H1 (cell line): ENCODE results near the gene TMEM235. TPM values are rescaled to one million over a fixed set of nuclear protein-coding genes. Genes with fewer than 3 reads are reported as not detected.

Experiments
- CTCF ChIA-PET: fragments of 300-600 bp; sonication (Branson Sonifier 250); formaldehyde crosslinking; loops from one replicate; lab custom pipeline; 2021; ENCODE audit not compliant: partially characterized antibody; lab: Charles Lee
- POLR2A ChIA-PET: fragments of 300-600 bp; sonication (Branson Sonifier 250); formaldehyde crosslinking; loops from one replicate; lab custom pipeline; 2021; ENCODE audit warnings: inconsistent platforms; ENCODE audit not compliant: partially characterized antibody; lab: Charles Lee
- DNase-seq, 2 experiments: peaks; one replicate each; pipeline versions ENCODE4 v3.0.0 to v3.0.0-alpha.2; 2010 to 2022; ENCODE audit warnings: low spot score in 2 of 2, low read depth in 1 of 2, mixed read lengths in 1 of 2
- FAIRE-seq: peaks from 2 replicates; lab custom pipeline; 2011; peaks lifted over from hg19 to GRCh38; lab: Jason Lieb, UNC
- H2AFZ ChIP-seq: 2 replicates; pipeline ENCODE4 v1.8.1; 2012; ENCODE audit warnings: low read length, inconsistent platforms
- H2AK5ac ChIP-seq: 2 replicates; pipeline ENCODE4 v1.6.1; 2013; ENCODE audit warnings: low read depth, low read length
- H2BK120ac ChIP-seq: replicated peaks from 2 replicates; pipeline ENCODE3; 2013; ENCODE audit warnings: low read depth, low read length, inconsistent platforms
- H2BK12ac ChIP-seq: 2 replicates; pipeline ENCODE4 v1.6.1; 2013; ENCODE audit warnings: low read depth, low read length
- H2BK15ac ChIP-seq: 2 replicates; pipeline ENCODE4 v1.6.1; 2013; ENCODE audit warnings: low read length
- H2BK20ac ChIP-seq: 2 replicates; pipeline ENCODE4 v1.6.1; 2013; ENCODE audit warnings: low read length
- H2BK5ac ChIP-seq: 2 replicates; pipeline ENCODE4 v1.6.1; 2013; ENCODE audit warnings: low read depth, low read length
- H3K14ac ChIP-seq: 2 replicates; pipeline ENCODE4 v1.6.1; 2013; ENCODE audit warnings: inconsistent platforms; ENCODE audit not compliant: insufficient read length
- H3K18ac ChIP-seq: 2 replicates; pipeline ENCODE4 v1.6.1; 2013; ENCODE audit warnings: low read length; ENCODE audit errors: extremely low read depth
- H3K23ac ChIP-seq: 2 replicates; pipeline ENCODE4 v1.6.1; 2013; ENCODE audit warnings: inconsistent platforms; ENCODE audit not compliant: insufficient read length
- H3K23me2 ChIP-seq: 2 replicates; pipeline ENCODE4 v1.6.1; 2013; ENCODE audit warnings: low read depth, low read length
- H3K27ac ChIP-seq: 2 replicates; pipeline ENCODE4 v1.6.1; 2011; ENCODE audit warnings: low read depth, low read length, inconsistent platforms
- H3K27me3 ChIP-seq, 4 experiments: replicated peaks in 1 of 4; 1 replicate in 1 of 4; 2 replicates in 3 of 4; pipeline versions ENCODE4 v1.6.1 to v1.8.1; 2011 to 2013; ENCODE audit warnings: low read length in 3 of 4, mild to moderate bottlenecking in 3 of 4, inconsistent platforms in 2 of 4, mixed read lengths in 2 of 4, moderate library complexity in 1 of 4; ENCODE audit not compliant: control insufficient read depth in 3 of 4, insufficient read depth in 3 of 4; ENCODE audit errors: extremely low read depth in 1 of 4
- H3K36me3 ChIP-seq, 4 experiments: 2 replicates each; pipeline versions ENCODE4 v1.6.1 to v1.8.1; 2011 to 2013; ENCODE audit warnings: mild to moderate bottlenecking in 4 of 4, low read length in 3 of 4, moderate library complexity in 2 of 4, control low read depth in 1 of 4, inconsistent platforms in 1 of 4; ENCODE audit not compliant: insufficient read depth in 4 of 4, control insufficient read depth in 2 of 4
- H3K4ac ChIP-seq: replicated peaks from 2 replicates; pipeline ENCODE3; 2013; ENCODE audit warnings: low read length, low read depth, mixed read lengths, inconsistent platforms; ENCODE audit not compliant: insufficient read length
- H3K4me1 ChIP-seq, 4 experiments: replicated peaks in 1 of 4; 1 replicate in 1 of 4; 2 replicates in 3 of 4; pipeline versions ENCODE4 v1.6.1 to v1.8.1; 2011 to 2013; ENCODE audit warnings: low read length in 3 of 4, inconsistent platforms in 2 of 4, mixed read lengths in 1 of 4; ENCODE audit not compliant: insufficient read depth in 4 of 4, control insufficient read depth in 3 of 4
- H3K4me2 ChIP-seq, 2 experiments: 2 replicates each; pipeline versions ENCODE4 v1.6.1 to v1.8.1; 2011 to 2013; ENCODE audit warnings: low read depth in 2 of 2, low read length in 2 of 2, control low read depth in 1 of 2, inconsistent platforms in 1 of 2, mild to moderate bottlenecking in 1 of 2; ENCODE audit not compliant: insufficient read depth in 1 of 2
- H3K4me3 ChIP-seq, 4 experiments: fragments of 200-600, 300-600 bp in 1 of 4; sonication (generic), shearing (Covaris generic), sonication (Bioruptor Twin) in 1 of 4; 2 replicates each; pipeline versions ENCODE4 v1.5.1 to v1.8.1; 2011 to 2016; ENCODE audit warnings: low read length in 4 of 4, low read depth in 3 of 4, control low read depth in 2 of 4, inconsistent platforms in 2 of 4, mild to moderate bottlenecking in 2 of 4, mixed read lengths in 1 of 4, moderate library complexity in 1 of 4; ENCODE audit not compliant: insufficient read depth in 2 of 4; ENCODE audit errors: extremely low read depth in 1 of 4
- H3K56ac ChIP-seq: replicated peaks from 2 replicates; pipeline ENCODE3; 2013; ENCODE audit warnings: low read depth, mild to moderate bottlenecking, mixed read lengths, low read length, inconsistent platforms; ENCODE audit not compliant: insufficient read length
- H3K79me1 ChIP-seq: 2 replicates; pipeline ENCODE4 v1.6.1; 2013; ENCODE audit warnings: low read depth, low read length, control low read depth
- H3K79me2 ChIP-seq, 2 experiments: 2 replicates each; pipeline versions ENCODE4 v1.6.1 to v1.8.1; 2012 to 2013; ENCODE audit warnings: low read length in 2 of 2, mild to moderate bottlenecking in 2 of 2, inconsistent platforms in 1 of 2; ENCODE audit not compliant: insufficient read depth in 2 of 2, control insufficient read depth in 1 of 2
- H3K9ac ChIP-seq, 4 experiments: replicated peaks in 1 of 4; 1 replicate in 1 of 4; 2 replicates in 3 of 4; pipeline versions ENCODE4 v1.6.1 to v1.8.1; 2011 to 2013; ENCODE audit warnings: low read depth in 3 of 4, low read length in 3 of 4, control low read depth in 2 of 4, mild to moderate bottlenecking in 2 of 4, moderate library complexity in 2 of 4, inconsistent platforms in 1 of 4; ENCODE audit errors: extremely low read depth in 1 of 4
- H3K9me3 ChIP-seq, 2 experiments: 2 replicates each; pipeline versions ENCODE4 v1.6.1 to v1.8.1; 2012 to 2013; ENCODE audit warnings: mild to moderate bottlenecking in 2 of 2, moderate library complexity in 2 of 2, control low read depth in 1 of 2, inconsistent platforms in 1 of 2, low read depth in 1 of 2, low read length in 1 of 2, mixed read lengths in 1 of 2; ENCODE audit not compliant: insufficient read depth in 2 of 2
- H4K20me1 ChIP-seq, 2 experiments: replicated peaks in 1 of 2; 2 replicates each; pipeline versions ENCODE3 to v1.8.1; 2011 to 2013; ENCODE audit warnings: inconsistent platforms in 2 of 2, low read length in 2 of 2, mild to moderate bottlenecking in 1 of 2; ENCODE audit not compliant: insufficient read depth in 2 of 2, control insufficient read depth in 1 of 2
- H4K5ac ChIP-seq: 2 replicates; pipeline ENCODE4 v1.6.1; 2013; ENCODE audit warnings: low read length, low read depth, mixed read lengths, inconsistent platforms; ENCODE audit not compliant: insufficient read length
- H4K8ac ChIP-seq: 2 replicates; pipeline ENCODE4 v1.8.0; 2013; ENCODE audit warnings: mild to moderate bottlenecking, moderate library complexity, low read length, inconsistent platforms; ENCODE audit not compliant: insufficient read depth; ENCODE audit errors: extremely low read depth
- H4K91ac ChIP-seq: replicated peaks from 2 replicates; pipeline ENCODE3; 2013; ENCODE audit warnings: low read length, mixed read lengths, inconsistent platforms; ENCODE audit not compliant: insufficient read length
- CHD2 ChIP-seq: IDR thresholded peaks from 2 replicates; pipeline ENCODE4 v1.6.1; 2012; ENCODE audit warnings: low read length, improper control_type of control experiment
- EGR1 ChIP-seq: IDR thresholded peaks from 2 replicates; pipeline ENCODE4 v1.6.1; 2011; ENCODE audit warnings: low read depth, low read length, borderline replicate concordance
- HDAC6 ChIP-seq: IDR thresholded peaks from one replicate; pipeline ENCODE4 v1.7.1; 2012; ENCODE audit warnings: low read depth, mild to moderate bottlenecking, inconsistent platforms, low read length, moderate library complexity
- KDM4A ChIP-seq: IDR thresholded peaks from one replicate; pipeline ENCODE4 v1.7.1; 2012; ENCODE audit warnings: low read depth, mild to moderate bottlenecking, moderate library complexity, low read length, inconsistent platforms; ENCODE audit not compliant: severe bottlenecking
- SP1 ChIP-seq: IDR thresholded peaks from 2 replicates; pipeline ENCODE4 v1.6.1; 2011; ENCODE audit warnings: low read depth, low read length
- ZNF274 ChIP-seq: IDR thresholded peaks from 2 replicates; pipeline ENCODE4 v1.7.0; 2012; ENCODE audit warnings: low read length, borderline replicate concordance; ENCODE audit errors: extremely low read depth
- WGBS, 2 experiments: shearing (Covaris generic) in 1 of 2; methylation state at CpG; one replicate each; pipeline versions ENCODE4 v1.1.6 to v1.1.7; 2013 to 2015; ENCODE audit warnings: low lambda C conversion rate in 2 of 2, mixed read lengths in 2 of 2, inconsistent platforms in 1 of 2, low coverage in 1 of 2, missing lambda C conversion rate in 1 of 2; ENCODE audit not compliant: insufficient replicate concordance in 2 of 2, insufficient coverage in 1 of 2, insufficient read length in 1 of 2; ENCODE audit errors: extremely low coverage in 1 of 2, missing lambda C conversion rate in 1 of 2; 5-methylcytosine and 5-hydroxymethylcytosine counted together
- polyA plus RNA-seq, 7 experiments: library from polyadenylated mRNA; depleted of rRNA in 3 of 7; stranded (reverse) in 5 of 7; unstranded in 2 of 7; fragments of >200 nt in 5 of 7; fragments of 200-250 nt in 2 of 7; gene quantifications; 1 replicate in 5 of 7; 2 replicates in 1 of 7; 4 replicates in 1 of 7; pipeline versions ENCODE4 v1.2.1 to v1.2.3, GENCODE V29; 2011 to 2013; ENCODE audit warnings: missing spikeins in 2 of 7, mixed read lengths in 2 of 7
- total RNA-seq: library from RNA; stranded (reverse); fragmentation: NEBNext Ultra II Directional; extraction: Animal tissue kit (Norgen Biotek cat#: 25700); gene quantifications from 2 replicates; pipeline ENCODE4 v1.2.1, GENCODE V29; 2021
- TF ChIP-seq, protein P1 (sequence below): IDR thresholded peaks from 2 replicates; pipeline ENCODE4 v1.6.1; 2012; ENCODE audit warnings: inconsistent platforms
- TF ChIP-seq, protein P2 (sequence below): IDR thresholded peaks from 2 replicates; pipeline ENCODE4 v1.6.1; 2012; ENCODE audit warnings: inconsistent platforms

TMEM235 gene
- total and polyA plus RNA-seq, 2 of the 8 experiments (the other 6 are each of a cell fraction or from before 2014, with no cell fraction given): 0.05 to 0.15 TPM

DNA sequence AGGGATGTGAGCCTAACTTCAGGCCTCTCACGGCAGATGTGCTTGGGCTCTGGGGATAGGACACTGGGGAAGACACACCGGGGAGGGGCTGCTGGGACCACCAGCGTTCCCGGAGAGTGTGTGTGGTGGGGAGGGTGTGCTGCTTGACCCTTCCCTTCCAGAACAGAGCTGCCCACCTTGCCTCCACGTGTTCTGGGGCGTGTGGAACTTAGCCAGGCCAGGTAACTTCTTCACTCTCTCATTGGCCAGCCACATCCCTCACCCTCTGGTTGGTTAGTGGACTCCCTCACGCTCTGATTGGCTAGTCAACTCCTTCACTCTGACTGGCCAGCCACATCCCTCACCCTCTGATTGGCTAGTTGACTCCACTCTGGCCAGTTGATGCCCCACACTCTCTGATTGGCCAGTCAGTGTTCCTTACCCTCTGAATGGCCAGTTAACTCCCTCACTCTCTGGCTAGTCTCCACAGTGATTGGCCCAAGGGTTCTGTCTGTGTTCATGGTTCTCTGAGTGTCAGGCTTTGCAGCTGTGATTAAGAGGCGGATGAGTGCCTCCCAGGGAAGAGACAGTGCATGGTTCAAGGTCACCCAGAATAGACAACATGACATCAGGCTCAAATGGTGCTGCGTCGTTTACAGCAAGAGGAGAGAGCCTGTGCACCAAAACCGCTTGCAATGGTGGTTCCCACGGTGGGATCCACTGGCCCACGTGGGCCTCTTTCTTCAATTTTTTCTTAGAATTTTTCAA, 10.0 kb downstream of the TMEM235 start:
- H2AK5ac ChIP-seq: peak overlapping the region; percentile 69; the same call in 1 of the 2 replicates
- no peaks in the 10 kb centered on the region for H3K36me3 ChIP-seq
- H2BK5ac ChIP-seq: no peak overlapping the region; the same call in 1 of the 2 replicates
- no peak overlapping the region for H3K9ac ChIP-seq
- H4K8ac ChIP-seq: no peak overlapping the region; the same call in 1 of the 2 replicates
- H3K79me2 ChIP-seq: no peaks in the 10 kb centered on the region
- H2BK12ac ChIP-seq: 0 out of 2 replicates have a peak overlapping the region, but pooled peaks have one; percentile 50
- H3K27ac ChIP-seq: no peak overlapping the region
- H2BK120ac ChIP-seq: no peak overlapping the region
- no peaks in the 10 kb centered on the region for H4K20me1 ChIP-seq
- no peak overlapping the region for H3K4ac ChIP-seq
- no peaks in the 10 kb centered on the region for H3K9me3 ChIP-seq
- H3K79me1 ChIP-seq: no peaks in the 10 kb centered on the region; the same call in 1 of the 2 replicates
- H2BK20ac ChIP-seq: no peak overlapping the region
- ChIA-PET POLR2A (interaction anchor here (0.6 to 1.9 kb wide), 3 partner anchors 12 to 70 kb away, joined by 3 to 4 read pairs (median 3); no protein-coding TSS in a partner anchor), CTCF (interaction anchor here (0.8 to 5.9 kb wide), 3 partner anchors 9 to 64 kb away, joined by 3 to 53 read pairs (median 12); no protein-coding TSS in a partner anchor)
- peak in 1 of 2 experiments; percentile 49 for DNase-seq
- no peak overlapping the region for H4K5ac ChIP-seq
- H3K14ac ChIP-seq: no peak overlapping the region
- WGBS, 2 experiments: 76% methylated on average over 13 of the region's 13 CpGs; no CpG with 5 or more reads in 1 of the 2 experiments
- no peaks in the 10 kb centered on the region for H3K27me3 ChIP-seq
- H3K18ac ChIP-seq: no peak overlapping the region
- peaks cover 0 to 3% (median 0%) of the 10 kb centered on the region in 4 experiments; a peak in 2 of 7 replicates for H3K4me1 ChIP-seq
- 0 out of 2 replicates have a peak overlapping the region, but pooled peaks have one; percentile 46 for H2BK15ac ChIP-seq
- H2AFZ ChIP-seq: no peak overlapping the region; the same call in 1 of the 2 replicates
- H3K4me2 ChIP-seq: no peak overlapping the region
- no peaks in the 10 kb centered on the region; the same call in 1 of the 2 replicates for H3K23me2 ChIP-seq
- H4K91ac ChIP-seq: no peak overlapping the region
- H3K56ac ChIP-seq: no peak overlapping the region
- H3K4me3 ChIP-seq: no peak overlapping the region
- TF ChIP-seq, protein P1, sequence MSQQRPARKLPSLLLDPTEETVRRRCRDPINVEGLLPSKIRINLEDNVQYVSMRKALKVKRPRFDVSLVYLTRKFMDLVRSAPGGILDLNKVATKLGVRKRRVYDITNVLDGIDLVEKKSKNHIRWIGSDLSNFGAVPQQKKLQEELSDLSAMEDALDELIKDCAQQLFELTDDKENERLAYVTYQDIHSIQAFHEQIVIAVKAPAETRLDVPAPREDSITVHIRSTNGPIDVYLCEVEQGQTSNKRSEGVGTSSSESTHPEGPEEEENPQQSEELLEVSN: peak; percentile 51; the same call in 1 of the 2 replicates
- TF ChIP-seq, protein P2, sequence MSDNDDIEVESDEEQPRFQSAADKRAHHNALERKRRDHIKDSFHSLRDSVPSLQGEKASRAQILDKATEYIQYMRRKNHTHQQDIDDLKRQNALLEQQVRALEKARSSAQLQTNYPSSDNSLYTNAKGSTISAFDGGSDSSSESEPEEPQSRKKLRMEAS: peak; percentile 86
- TF ChIP-seq SP1 (peak; percentile 98), ZNF274 (no peak), KDM4A (no peak), EGR1 (no peak), HDAC6 (no peak), CHD2 (peak; percentile 83)
- TF ChIP-seq, all 59 proteins: peak for 4
- no peak overlapping the region for H3K23ac ChIP-seq
- peak; percentile 76 for FAIRE-seq
